Measurements from ENCODE around the gene REEP3.
"Not testable (repeated sequence)": the region's sequence is repeated elsewhere in the genome, so short reads cannot be mapped to it uniquely, and the experiment has no call there.

REEP3 gene

GRCh38 chr10:63520500-63521415 lies at the start of gene REEP3:
TSS of gene REEP3 (plus strand) at chr10:63521401. CDS start at chr10:63521546, 145 bp downstream.
- H3K4me1 ChIP-seq (ENCODE audit: control insufficient read depth, insufficient read depth, low read length), result peaks cover 34% of the 10 kb centered on the region

GRCh38 chr10:63474488-63474887 lies 46.7 kb upstream of the REEP3 start:
- no peak overlapping the region for H3K27ac ChIP-seq (ENCODE audit: low read depth, low read length)
- no peaks in the 10 kb centered on the region for H3K36me3 ChIP-seq (ENCODE audit: control insufficient read depth, insufficient read depth, low read length)
- no peaks in the 10 kb centered on the region for H3K27me3 ChIP-seq (ENCODE audit: control insufficient read depth, insufficient read depth, low read length)
- no peak overlapping the region for H3K9ac ChIP-seq (ENCODE audit: low read length)
- H3K4me3 ChIP-seq (ENCODE audit: low read length), result no peak overlapping the region
- H3K4me1 ChIP-seq (ENCODE audit: control insufficient read depth, insufficient read depth, low read length), result no peaks in the 10 kb centered on the region

More at GRCh38 chr10:63520500-63521415, at the start of gene REEP3:
- H3K36me3 ChIP-seq (ENCODE audit: control insufficient read depth, insufficient read depth, low read length), result no peaks in the 10 kb centered on the region
- H3K4me3 ChIP-seq (ENCODE audit: low read length), result peak within 1 kb of the TSS; percentile 93
- peak within 1 kb of the TSS; percentile 99 for H3K27ac ChIP-seq (ENCODE audit: low read depth, low read length)
- H3K9ac ChIP-seq (ENCODE audit: low read length), result peak within 1 kb of the TSS; percentile 98
- no peaks in the 10 kb centered on the region for H3K27me3 ChIP-seq (ENCODE audit: control insufficient read depth, insufficient read depth, low read length)

- Histone ChIP-seq H3K27ac (ENCODE audit: low read depth, low read length) (no peak overlapping the region), H3K9ac (ENCODE audit: low read length) (no peak overlapping the region), H3K4me1 (ENCODE audit: control insufficient read depth, insufficient read depth, low read length) (no peaks in the 10 kb centered on the region), H3K4me3 (ENCODE audit: low read length) (no peak overlapping the region), H3K36me3 (ENCODE audit: control insufficient read depth, insufficient read depth, low read length) (no peaks in the 10 kb centered on the region), H3K27me3 (ENCODE audit: control insufficient read depth, insufficient read depth, low read length) (no peaks in the 10 kb centered on the region)
These were observed 43.3 kb upstream of the REEP3 start for GRCh38 chr10:63477927-63478326.

GRCh38 chr10:63478564-63478963 lies 42.6 kb upstream of the REEP3 start:
- H3K27ac ChIP-seq (ENCODE audit: low read depth, low read length), result no peak overlapping the region
- H3K36me3 ChIP-seq (ENCODE audit: control insufficient read depth, insufficient read depth, low read length), result no peaks in the 10 kb centered on the region
- H3K27me3 ChIP-seq (ENCODE audit: control insufficient read depth, insufficient read depth, low read length), result no peaks in the 10 kb centered on the region
- H3K4me3 ChIP-seq (ENCODE audit: low read length), result no peak overlapping the region
- H3K9ac ChIP-seq (ENCODE audit: low read length), result no peak overlapping the region
- H3K4me1 ChIP-seq (ENCODE audit: control insufficient read depth, insufficient read depth, low read length), result no peaks in the 10 kb centered on the region

- H3K9ac ChIP-seq (ENCODE audit: low read length), result no peak overlapping the region
- no peaks in the 10 kb centered on the region for H3K4me1 ChIP-seq (ENCODE audit: control insufficient read depth, insufficient read depth, low read length)
- no peak overlapping the region for H3K4me3 ChIP-seq (ENCODE audit: low read length)
- H3K36me3 ChIP-seq (ENCODE audit: control insufficient read depth, insufficient read depth, low read length), result no peaks in the 10 kb centered on the region
- H3K27me3 ChIP-seq (ENCODE audit: control insufficient read depth, insufficient read depth, low read length), result no peaks in the 10 kb centered on the region
- no peak overlapping the region for H3K27ac ChIP-seq (ENCODE audit: low read depth, low read length)
These were observed 41.0 kb upstream of the REEP3 start for GRCh38 chr10:63480237-63480636.

GRCh38 chr10:63481815-63482421 lies 39.3 kb upstream of the REEP3 start:
- Histone ChIP-seq H3K27me3 (ENCODE audit: control insufficient read depth, insufficient read depth, low read length) (no peaks in the 10 kb centered on the region), H3K4me3 (ENCODE audit: low read length) (no peak overlapping the region), H3K4me1 (ENCODE audit: control insufficient read depth, insufficient read depth, low read length) (peaks cover 3% of the 10 kb centered on the region), H3K9ac (ENCODE audit: low read length) (no peak overlapping the region), H3K36me3 (ENCODE audit: control insufficient read depth, insufficient read depth, low read length) (no peaks in the 10 kb centered on the region), H3K27ac (ENCODE audit: low read depth, low read length) (no peak overlapping the region)

- H3K27ac ChIP-seq (ENCODE audit: low read depth, low read length), result no peak overlapping the region
- H3K9ac ChIP-seq (ENCODE audit: low read length), result no peak overlapping the region
- no peaks in the 10 kb centered on the region for H3K27me3 ChIP-seq (ENCODE audit: control insufficient read depth, insufficient read depth, low read length)
- H3K4me3 ChIP-seq (ENCODE audit: low read length), result no peak overlapping the region
- peaks cover 3% of the 10 kb centered on the region for H3K4me1 ChIP-seq (ENCODE audit: control insufficient read depth, insufficient read depth, low read length)
- H3K36me3 ChIP-seq (ENCODE audit: control insufficient read depth, insufficient read depth, low read length), result no peaks in the 10 kb centered on the region
These were observed 37.2 kb upstream of the REEP3 start for GRCh38 chr10:63483983-63484382.

GRCh38 chr10:63487990-63488389 lies 33.2 kb upstream of the REEP3 start:
- H3K27ac ChIP-seq (ENCODE audit: low read depth, low read length), result no peak overlapping the region
- no peak overlapping the region for H3K4me3 ChIP-seq (ENCODE audit: low read length)
- H3K27me3 ChIP-seq (ENCODE audit: control insufficient read depth, insufficient read depth, low read length), result no peaks in the 10 kb centered on the region
- H3K36me3 ChIP-seq (ENCODE audit: control insufficient read depth, insufficient read depth, low read length), result no peaks in the 10 kb centered on the region
- no peak overlapping the region for H3K9ac ChIP-seq (ENCODE audit: low read length)
- H3K4me1 ChIP-seq (ENCODE audit: control insufficient read depth, insufficient read depth, low read length), result peaks cover 7% of the 10 kb centered on the region

- no peak overlapping the region for H3K4me3 ChIP-seq (ENCODE audit: low read length)
- no peaks in the 10 kb centered on the region for H3K36me3 ChIP-seq (ENCODE audit: control insufficient read depth, insufficient read depth, low read length)
- H3K9ac ChIP-seq (ENCODE audit: low read length), result no peak overlapping the region
- H3K4me1 ChIP-seq (ENCODE audit: control insufficient read depth, insufficient read depth, low read length), result peaks cover 7% of the 10 kb centered on the region
- no peak overlapping the region for H3K27ac ChIP-seq (ENCODE audit: low read depth, low read length)
- H3K27me3 ChIP-seq (ENCODE audit: control insufficient read depth, insufficient read depth, low read length), result no peaks in the 10 kb centered on the region
These were observed 31.4 kb upstream of the REEP3 start for GRCh38 chr10:63489838-63490237.

GRCh38 chr10:63491588-63492316 lies 29.4 kb upstream of the REEP3 start:
- Histone ChIP-seq H3K4me3 (ENCODE audit: low read length) (no peak overlapping the region), H3K27ac (ENCODE audit: low read depth, low read length) (peak overlapping the region; percentile 1)

GRCh38 chr10:63492317-63492690 lies 28.9 kb upstream of the REEP3 start:
- not testable (repeated sequence) for H3K36me3 ChIP-seq (ENCODE audit: control insufficient read depth, insufficient read depth, low read length); H3K9ac ChIP-seq (ENCODE audit: low read length); H3K27me3 ChIP-seq (ENCODE audit: control insufficient read depth, insufficient read depth, low read length); H3K4me1 ChIP-seq (ENCODE audit: control insufficient read depth, insufficient read depth, low read length); H3K27ac ChIP-seq (ENCODE audit: low read depth, low read length); H3K4me3 ChIP-seq (ENCODE audit: low read length)

More at GRCh38 chr10:63491588-63492316, 29.4 kb upstream of the REEP3 start:
- Histone ChIP-seq H3K36me3 (ENCODE audit: control insufficient read depth, insufficient read depth, low read length) (no peaks in the 10 kb centered on the region), H3K27me3 (ENCODE audit: control insufficient read depth, insufficient read depth, low read length) (no peaks in the 10 kb centered on the region), H3K9ac (ENCODE audit: low read length) (no peak overlapping the region), H3K4me1 (ENCODE audit: control insufficient read depth, insufficient read depth, low read length) (peaks cover 4% of the 10 kb centered on the region)

- H3K36me3 ChIP-seq (ENCODE audit: control insufficient read depth, insufficient read depth, low read length), result no peaks in the 10 kb centered on the region
- H3K27me3 ChIP-seq (ENCODE audit: control insufficient read depth, insufficient read depth, low read length), result no peaks in the 10 kb centered on the region
- no peak overlapping the region for H3K9ac ChIP-seq (ENCODE audit: low read length)
- H3K4me3 ChIP-seq (ENCODE audit: low read length), result no peak overlapping the region
- no peak overlapping the region for H3K27ac ChIP-seq (ENCODE audit: low read depth, low read length)
- H3K4me1 ChIP-seq (ENCODE audit: control insufficient read depth, insufficient read depth, low read length), result peaks cover 4% of the 10 kb centered on the region
These were observed 28.2 kb upstream of the REEP3 start for GRCh38 chr10:63493004-63493403.

All from rectal smooth muscle tissue (tissue), 1 donor.